ENCODE results near the gene UBE2QL1.

Gene UBE2QL1

DNA sequence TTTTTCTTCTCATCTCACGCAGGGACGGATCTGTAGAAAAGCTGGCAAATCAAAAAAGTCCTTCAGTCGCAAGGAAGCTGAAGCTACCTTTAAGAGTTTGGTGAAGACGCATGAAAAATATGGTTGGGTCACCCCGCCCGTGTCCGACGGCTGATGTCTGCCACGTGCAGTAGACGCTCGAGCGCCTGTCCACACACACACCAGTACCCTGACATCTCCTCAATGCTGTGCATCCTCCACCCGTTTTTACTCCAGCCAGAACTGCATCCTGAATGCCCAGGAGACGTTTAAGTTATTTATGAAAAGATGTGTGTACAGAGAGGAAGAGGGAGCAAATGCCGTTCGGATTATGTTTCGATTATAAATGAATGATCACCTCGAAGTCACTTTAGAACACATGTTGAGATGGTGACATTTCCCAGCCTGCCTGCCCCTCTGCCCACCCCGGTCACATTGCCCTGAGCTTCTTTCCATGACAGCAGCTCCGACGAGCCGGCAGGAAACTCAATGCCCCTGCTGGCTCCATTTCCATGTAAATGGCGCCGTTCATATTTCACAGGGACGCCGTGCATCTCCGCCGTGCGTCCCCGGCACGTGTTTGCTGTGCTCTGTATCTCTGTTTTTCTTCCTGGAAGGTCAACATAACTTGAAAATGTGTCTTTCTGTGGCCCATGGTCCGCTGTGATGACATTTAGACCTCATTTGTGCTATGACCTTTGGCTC, 42.7 kb downstream of the UBE2QL1 start:
- Histone ChIP-seq H3K36me3 (ENCODE audit: control insufficient read depth, insufficient read depth, low read length) (no peaks in the 10 kb centered on the region), H3K27me3 (replicated peaks; ENCODE audit: control insufficient read depth, insufficient read depth, low read length) (no peaks in the 10 kb centered on the region; the same call in 1 of the 2 replicates), H3K4me3 (replicated peaks; ENCODE audit: low read depth, low read length) (no peak overlapping the region)
- no peak for DNase-seq (ENCODE audit: extremely low read depth, insufficient read length)
- TF ChIP-seq, protein P1, sequence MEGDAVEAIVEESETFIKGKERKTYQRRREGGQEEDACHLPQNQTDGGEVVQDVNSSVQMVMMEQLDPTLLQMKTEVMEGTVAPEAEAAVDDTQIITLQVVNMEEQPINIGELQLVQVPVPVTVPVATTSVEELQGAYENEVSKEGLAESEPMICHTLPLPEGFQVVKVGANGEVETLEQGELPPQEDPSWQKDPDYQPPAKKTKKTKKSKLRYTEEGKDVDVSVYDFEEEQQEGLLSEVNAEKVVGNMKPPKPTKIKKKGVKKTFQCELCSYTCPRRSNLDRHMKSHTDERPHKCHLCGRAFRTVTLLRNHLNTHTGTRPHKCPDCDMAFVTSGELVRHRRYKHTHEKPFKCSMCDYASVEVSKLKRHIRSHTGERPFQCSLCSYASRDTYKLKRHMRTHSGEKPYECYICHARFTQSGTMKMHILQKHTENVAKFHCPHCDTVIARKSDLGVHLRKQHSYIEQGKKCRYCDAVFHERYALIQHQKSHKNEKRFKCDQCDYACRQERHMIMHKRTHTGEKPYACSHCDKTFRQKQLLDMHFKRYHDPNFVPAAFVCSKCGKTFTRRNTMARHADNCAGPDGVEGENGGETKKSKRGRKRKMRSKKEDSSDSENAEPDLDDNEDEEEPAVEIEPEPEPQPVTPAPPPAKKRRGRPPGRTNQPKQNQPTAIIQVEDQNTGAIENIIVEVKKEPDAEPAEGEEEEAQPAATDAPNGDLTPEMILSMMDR (IDR thresholded peaks at IDR 0.05; ENCODE audit: insufficient read depth, low read length, poor library complexity, severe bottlenecking) = no peak

DNA sequence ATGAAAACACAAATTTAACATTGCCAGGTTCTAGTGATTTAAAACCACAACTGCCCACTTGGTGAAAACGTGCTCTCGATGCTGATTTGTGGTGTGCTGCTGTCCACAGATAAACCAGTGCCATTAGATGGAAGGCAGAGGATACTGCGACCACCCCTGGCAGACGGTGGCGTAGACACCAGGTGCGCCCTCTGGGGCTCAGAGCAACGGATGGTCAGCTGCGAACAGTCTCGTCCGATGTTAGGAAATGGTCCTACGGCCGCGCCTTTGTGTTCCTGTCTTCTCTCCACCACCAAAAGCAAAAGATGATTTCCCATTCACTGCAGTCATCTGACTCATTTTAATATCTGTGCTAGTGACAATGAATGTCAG, 43.2 kb downstream of the UBE2QL1 start:
- H3K4me3 ChIP-seq (replicated peaks; ENCODE audit: low read depth, low read length) = no peak overlapping the region
- no peaks in the 10 kb centered on the region; the same call in 1 of the 2 replicates for H3K27me3 ChIP-seq (replicated peaks; ENCODE audit: control insufficient read depth, insufficient read depth, low read length)

DNA sequence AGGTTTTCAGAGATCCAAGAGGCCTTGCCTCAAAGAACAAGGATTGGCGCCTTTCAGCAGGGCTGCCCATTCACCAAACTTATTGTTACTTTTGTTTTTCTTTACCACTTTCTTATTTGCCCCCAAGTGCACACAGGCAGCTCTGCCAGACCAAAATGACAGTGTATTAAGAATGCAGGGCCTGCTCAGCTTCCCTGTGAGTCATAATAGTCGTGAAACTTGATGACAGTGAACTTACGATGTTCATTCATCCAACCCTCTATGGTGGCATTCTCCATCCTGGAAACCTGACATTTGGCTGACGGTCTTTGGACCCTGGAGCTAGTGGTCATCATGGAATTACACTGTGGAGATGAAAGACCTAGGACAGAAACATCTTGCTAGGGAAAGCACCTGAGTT, 44.3 kb downstream of the UBE2QL1 start:
- Histone ChIP-seq H3K27me3 (replicated peaks; ENCODE audit: control insufficient read depth, insufficient read depth, low read length) (no peaks in the 10 kb centered on the region; the same call in 1 of the 2 replicates), H3K4me3 (replicated peaks; ENCODE audit: low read depth, low read length) (no peak overlapping the region), H3K36me3 (ENCODE audit: control insufficient read depth, insufficient read depth, low read length) (no peaks in the 10 kb centered on the region)
- TF ChIP-seq, protein P1 (IDR thresholded peaks at IDR 0.05; ENCODE audit: insufficient read depth, low read length, poor library complexity, severe bottlenecking) = no peak
- DNase-seq (ENCODE audit: extremely low read depth, insufficient read length) = no peak

More for the DNA sequence above, 43.2 kb downstream of the UBE2QL1 start:
- TF ChIP-seq, protein P1 (IDR thresholded peaks at IDR 0.05; ENCODE audit: insufficient read depth, low read length, poor library complexity, severe bottlenecking) = no peak
- no peaks in the 10 kb centered on the region for H3K36me3 ChIP-seq (ENCODE audit: control insufficient read depth, insufficient read depth, low read length)
- DNase-seq (ENCODE audit: extremely low read depth, insufficient read length) = no peak

DNA sequence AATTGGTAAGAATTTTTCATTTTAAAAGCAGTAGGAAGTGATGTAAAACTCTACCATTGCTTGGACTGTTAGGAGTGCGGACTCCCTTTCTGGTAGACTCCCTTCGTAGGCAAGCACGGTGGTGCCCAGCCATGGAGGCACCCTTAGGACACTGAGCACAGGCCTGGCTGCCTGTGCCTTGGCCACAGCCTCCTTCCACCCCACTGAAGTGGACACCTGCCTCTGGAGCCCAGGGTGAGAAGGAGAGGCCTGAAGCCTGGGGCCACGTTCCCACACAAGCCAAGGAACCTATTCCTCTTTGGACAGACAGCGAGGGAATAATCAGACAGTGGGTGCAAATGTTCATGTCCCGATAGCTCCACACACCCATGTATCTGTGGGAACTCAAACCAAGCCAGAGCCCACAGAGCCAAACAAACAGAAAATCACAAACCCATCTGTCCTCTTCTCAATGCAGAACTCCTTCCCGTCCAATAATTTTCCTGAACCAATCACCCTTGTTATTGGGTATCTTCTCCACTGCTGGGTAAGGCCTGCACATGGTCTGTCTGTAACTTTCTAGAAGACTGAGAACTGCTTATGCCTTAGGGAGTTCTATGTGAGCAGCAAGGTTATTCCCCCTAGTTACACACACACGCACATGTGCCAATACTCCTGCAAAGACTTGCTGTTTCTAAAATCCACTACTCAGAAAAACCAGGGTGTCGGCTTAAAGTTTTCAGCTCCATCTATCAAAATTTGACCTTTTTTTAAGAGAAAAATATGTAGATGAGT, 45.2 kb downstream of the UBE2QL1 start:
- TF ChIP-seq, protein P1 (IDR thresholded peaks at IDR 0.05; ENCODE audit: insufficient read depth, low read length, poor library complexity, severe bottlenecking) = no peak

DNA sequence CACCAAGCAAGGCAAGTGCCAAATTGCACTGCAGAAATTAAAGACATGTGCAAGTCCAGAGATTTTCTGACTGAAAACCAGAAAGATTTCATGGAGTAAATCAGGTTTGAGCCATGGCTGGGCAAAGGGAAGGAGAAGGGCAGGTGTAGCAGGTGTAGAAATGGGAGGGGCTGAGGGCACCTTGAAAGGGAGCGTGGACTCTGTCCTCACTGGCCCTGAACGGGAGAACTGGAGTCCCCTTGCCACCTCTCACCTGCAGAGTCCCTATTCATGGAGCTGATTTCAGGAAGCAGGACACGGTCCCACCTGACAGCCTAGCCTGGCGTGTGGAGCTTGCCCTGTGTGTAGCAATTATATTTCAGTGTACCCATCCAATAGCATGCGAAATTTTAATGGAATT, 46.3 kb downstream of the UBE2QL1 start:
- Histone ChIP-seq H3K27me3 (replicated peaks; ENCODE audit: control insufficient read depth, insufficient read depth, low read length) (no peaks in the 10 kb centered on the region; the same call in 1 of the 2 replicates), H3K4me3 (replicated peaks; ENCODE audit: low read depth, low read length) (no peak overlapping the region), H3K36me3 (ENCODE audit: control insufficient read depth, insufficient read depth, low read length) (no peaks in the 10 kb centered on the region)
- TF ChIP-seq, protein P1 (IDR thresholded peaks at IDR 0.05; ENCODE audit: insufficient read depth, low read length, poor library complexity, severe bottlenecking) = no peak
- DNase-seq (ENCODE audit: extremely low read depth, insufficient read length) = no peak

More for the DNA sequence above, 45.2 kb downstream of the UBE2QL1 start:
- Histone ChIP-seq H3K27me3 (replicated peaks; ENCODE audit: control insufficient read depth, insufficient read depth, low read length) (no peaks in the 10 kb centered on the region; the same call in 1 of the 2 replicates), H3K4me3 (replicated peaks; ENCODE audit: low read depth, low read length) (no peak overlapping the region), H3K36me3 (ENCODE audit: control insufficient read depth, insufficient read depth, low read length) (no peaks in the 10 kb centered on the region)
- DNase-seq (ENCODE audit: extremely low read depth, insufficient read length) = no peak

All from GM06990 (cell line).